Bone marrow (tissue), 2 donors: ENCODE results near the gene TPSD1.
"Not testable (repeated sequence)": the region's sequence is repeated elsewhere in the genome, so short reads cannot be mapped to it uniquely, and the experiment has no call there.

Experiments
- DNase-seq, 2 donors: peaks; one replicate each; lab custom pipeline; 2025; lab: John Stamatoyannopoulos, UW

TPSD1 gene

DNA sequence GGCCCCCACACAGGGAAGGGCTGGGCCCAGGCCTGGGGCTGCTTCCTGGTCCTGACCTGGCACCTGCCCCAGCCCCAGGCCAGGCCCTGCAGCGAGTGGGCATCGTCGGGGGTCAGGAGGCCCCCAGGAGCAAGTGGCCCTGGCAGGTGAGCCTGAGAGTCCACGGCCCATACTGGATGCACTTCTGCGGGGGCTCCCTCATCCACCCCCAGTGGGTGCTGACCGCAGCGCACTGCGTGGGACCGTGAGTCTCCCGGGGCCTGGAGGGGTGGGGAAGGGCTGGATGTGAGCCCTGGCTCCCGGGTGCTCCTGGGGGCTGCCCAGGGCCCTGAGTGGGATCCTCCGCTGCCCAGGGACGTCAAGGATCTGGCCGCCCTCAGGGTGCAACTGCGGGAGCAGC is 14.8 kb upstream of the TPSD1 start:
- not testable (repeated sequence) for DNase-seq

- not testable (repeated sequence) for DNase-seq
These were observed 12.5 kb upstream of the TPSD1 start for GRCh38 chr16:1243363-1243762.

- not testable (repeated sequence) for DNase-seq
These were observed 11.7 kb upstream of the TPSD1 start for GRCh38 chr16:1243907-1244850.

DNA sequence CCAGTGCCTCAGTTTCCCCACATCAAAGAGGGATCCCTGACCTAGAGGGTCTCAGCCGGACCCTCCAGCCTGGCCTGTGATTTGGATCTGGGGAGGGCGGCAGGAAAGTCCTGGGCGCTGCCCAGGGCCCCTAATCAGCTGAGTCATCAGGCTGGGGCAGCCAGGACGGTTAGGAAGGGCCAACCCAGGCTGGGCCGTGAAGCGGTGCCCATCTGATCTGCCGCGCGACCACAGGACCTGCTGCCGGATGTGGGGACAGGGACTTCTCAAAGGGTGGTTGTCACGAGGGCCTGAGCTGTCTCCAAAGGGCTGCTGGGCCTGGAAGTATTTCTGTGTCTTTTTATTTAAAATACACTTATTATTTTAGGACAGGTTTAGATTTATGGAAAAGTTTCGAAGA is 11.0 kb upstream of the TPSD1 start:
- no peak for DNase-seq

- DNase-seq = no peak
These were observed 10.3 kb upstream of the TPSD1 start for GRCh38 chr16:1245452-1246020.

GRCh38 chr16:1247903-1248537 is 7.8 kb upstream of the TPSD1 start:
- DNase-seq = not testable (repeated sequence)

- DNase-seq = not testable (repeated sequence)
These were observed 6.7 kb upstream of the TPSD1 start for GRCh38 chr16:1249031-1249755.

DNA sequence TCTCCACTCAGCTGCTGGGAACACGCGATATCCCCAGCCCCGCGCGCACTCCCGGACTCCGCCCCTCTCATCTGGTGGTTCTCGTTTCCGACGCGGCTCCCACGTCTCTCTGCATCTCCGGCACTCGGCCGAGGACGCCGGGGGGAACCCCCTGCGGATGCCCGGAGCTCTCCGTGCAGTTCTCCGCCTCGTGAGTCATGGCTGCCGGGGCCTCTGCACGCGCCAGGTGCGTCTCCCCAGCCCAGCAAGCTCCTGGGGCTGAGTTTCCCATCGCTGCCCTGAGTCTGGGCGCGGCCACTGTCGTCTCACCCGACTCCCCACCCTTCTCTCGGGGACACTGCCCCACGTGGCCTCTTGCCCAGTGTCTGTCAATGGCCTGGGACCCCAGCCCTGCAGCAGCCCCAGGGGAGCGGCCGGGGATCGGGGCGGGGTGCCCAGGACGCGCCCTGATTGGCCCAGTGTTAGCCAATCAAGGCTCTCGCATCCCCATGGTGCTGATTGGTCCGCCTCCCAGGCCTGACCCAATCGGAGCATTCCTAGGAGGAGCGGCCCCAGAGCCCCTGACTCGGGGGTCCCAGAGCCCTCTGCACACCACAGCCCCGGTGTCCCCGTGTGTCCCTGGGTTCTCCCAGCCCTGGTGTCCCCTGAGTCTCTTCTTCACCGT is 2.0 kb upstream of the TPSD1 start:
- DNase-seq = not testable (repeated sequence)

DNA sequence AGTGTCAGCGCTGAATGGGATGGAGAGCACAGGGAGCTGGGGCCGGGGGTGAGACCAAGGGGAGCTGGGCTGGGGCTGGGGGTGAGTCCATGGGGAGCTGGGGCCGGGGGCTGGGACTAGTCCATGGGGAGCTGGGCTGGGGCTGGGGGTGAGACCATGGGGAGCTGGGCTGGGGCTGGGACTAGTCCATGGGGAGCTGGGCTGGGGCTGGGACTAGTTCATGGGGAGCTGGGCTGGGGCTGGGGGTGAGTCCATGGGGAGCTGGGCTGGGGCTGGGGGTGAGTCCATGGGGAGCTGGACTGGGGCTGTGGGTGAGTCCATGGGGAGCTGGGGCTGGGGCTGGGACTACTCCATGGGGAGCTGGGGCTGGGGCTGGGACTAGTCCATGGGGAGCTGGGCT is 1.0 kb upstream of the TPSD1 start:
- not testable (repeated sequence) for DNase-seq

DNA sequence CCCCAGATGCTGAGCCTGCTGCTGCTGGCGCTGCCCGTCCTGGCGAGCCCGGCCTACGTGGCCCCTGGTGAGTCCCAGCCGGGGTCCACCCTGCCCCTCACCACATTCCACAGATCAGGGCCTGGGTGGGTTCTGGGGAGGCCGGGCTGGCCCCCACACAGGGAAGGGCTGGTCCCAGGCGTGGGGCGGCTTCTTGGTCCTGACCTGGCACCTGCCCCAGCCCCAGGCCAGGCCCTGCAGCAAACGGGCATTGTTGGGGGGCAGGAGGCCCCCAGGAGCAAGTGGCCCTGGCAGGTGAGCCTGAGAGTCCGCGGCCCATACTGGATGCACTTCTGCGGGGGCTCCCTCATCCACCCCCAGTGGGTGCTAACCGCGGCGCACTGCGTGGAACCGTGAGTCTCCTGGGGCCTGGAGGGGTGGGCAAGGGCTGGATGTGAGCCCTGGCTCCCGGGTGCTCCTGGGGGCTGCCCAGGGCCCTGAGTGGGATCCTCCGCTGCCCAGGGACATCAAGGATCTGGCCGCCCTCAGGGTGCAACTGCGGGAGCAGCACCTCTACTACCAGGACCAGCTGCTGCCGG is 516 bp downstream of the TPSD1 start:
- DNase-seq = not testable (repeated sequence)

- no peak for DNase-seq
These were observed 1.0 kb downstream of the TPSD1 start for GRCh38 chr16:1256874-1257322.

- no peak for DNase-seq
These were observed 1.8 kb downstream of the TPSD1 start for GRCh38 chr16:1257561-1258224.

DNA sequence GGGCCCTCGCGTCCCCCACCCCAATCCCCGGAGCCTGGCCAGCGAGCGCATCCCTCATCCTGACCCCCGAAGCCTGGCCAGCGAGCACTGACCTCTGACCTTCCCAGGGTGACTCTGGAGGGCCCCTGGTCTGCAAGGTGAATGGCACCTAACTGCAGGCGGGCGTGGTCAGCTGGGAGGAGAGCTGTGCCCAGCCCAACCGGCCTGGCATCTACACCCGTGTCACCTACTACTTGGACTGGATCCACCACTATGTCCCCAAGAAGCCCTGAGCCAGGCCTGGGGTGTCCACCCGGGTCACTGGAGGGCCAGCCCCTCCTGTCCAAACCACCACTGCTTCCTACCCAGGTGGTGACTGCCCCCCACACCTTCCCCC is 2.3 kb downstream of the TPSD1 start:
- no peak for DNase-seq

DNA sequence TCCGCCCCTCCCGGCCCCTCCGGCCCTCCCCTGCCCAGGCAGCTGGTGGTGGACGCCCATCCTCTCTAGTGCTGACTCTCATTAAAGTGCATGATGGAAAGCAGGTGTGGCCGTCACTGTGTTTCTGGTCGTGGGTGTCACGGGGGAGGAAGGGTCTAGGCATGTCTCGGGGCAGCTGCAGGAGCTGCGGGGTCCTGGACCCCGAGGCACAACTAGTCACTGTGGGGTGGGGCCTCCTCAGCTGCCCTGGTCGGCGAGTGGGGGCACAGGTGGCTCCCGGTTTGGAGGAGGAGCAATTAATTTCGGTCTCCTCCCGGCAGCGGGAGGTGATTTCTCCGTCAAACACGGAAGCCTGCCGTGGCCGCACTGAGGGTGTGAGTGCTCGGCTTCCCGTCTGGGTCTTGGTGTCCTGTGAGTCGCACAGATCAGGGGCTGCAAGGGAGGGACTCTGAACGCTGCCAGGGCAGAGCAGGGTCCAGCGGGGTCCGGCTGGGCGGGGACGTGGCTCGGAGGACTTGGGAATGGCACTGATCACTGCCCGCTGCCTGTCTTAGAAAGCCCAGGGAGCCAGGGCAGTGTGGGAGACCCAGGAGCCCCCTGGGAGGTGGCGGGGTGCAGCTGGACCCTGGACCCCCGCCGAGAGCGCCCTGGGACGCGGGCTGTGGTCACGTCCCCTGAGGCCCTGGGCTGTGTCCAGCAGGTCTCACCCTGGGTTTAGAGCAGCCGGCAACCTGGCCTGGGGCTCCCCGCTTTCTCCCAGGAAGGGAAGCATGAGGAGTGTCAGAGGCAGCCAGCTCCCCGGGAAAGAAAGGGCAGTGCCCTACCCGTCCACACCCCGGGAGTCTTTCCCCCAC is 3.3 kb downstream of the TPSD1 start:
- DNase-seq = no peak

DNA sequence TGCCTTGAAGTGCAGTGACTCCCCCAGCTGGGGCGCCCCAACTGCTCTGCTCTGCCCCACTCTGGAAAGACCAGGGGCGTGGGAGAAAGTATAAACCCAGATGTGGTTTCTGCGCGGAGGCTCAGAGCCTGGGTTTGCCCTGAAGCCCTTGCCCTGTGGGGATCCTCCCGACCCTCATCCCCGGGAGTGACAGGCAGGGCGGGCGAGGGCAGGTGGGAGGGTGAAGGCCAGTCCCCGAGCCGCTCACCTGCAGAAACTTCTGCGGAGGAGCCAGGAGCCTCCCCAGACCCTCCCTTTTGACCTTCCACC is 3.8 kb downstream of the TPSD1 start:
- DNase-seq = no peak

DNA sequence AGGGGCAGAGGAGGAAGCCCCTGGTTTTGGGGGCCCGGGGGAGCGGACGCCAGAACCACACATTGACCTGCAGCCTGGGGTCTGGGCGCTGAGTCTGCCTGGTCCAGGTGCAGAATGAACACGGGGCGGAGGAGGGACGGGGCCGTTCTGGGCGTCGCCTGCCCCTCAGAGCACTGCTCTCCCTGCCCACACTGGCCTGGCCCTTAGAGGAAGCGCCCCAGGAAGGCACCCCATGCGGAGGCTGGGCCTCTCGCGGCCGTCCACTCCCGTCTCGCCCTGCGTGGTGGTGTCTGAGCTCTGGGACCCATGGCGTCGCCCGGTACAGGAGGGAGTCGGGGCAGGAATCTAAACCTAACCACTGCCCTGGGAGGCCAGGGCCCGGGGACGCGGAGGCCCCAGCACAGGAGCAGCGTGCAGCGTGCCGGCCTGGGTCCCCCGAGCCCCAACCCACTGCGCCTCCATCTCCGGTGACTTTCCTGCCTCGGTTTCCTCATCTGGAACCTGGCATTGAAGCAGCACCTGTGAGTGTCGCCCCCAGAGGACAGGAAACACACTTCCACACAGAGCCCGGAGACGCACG is 4.3 kb downstream of the TPSD1 start:
- DNase-seq = no peak

DNA sequence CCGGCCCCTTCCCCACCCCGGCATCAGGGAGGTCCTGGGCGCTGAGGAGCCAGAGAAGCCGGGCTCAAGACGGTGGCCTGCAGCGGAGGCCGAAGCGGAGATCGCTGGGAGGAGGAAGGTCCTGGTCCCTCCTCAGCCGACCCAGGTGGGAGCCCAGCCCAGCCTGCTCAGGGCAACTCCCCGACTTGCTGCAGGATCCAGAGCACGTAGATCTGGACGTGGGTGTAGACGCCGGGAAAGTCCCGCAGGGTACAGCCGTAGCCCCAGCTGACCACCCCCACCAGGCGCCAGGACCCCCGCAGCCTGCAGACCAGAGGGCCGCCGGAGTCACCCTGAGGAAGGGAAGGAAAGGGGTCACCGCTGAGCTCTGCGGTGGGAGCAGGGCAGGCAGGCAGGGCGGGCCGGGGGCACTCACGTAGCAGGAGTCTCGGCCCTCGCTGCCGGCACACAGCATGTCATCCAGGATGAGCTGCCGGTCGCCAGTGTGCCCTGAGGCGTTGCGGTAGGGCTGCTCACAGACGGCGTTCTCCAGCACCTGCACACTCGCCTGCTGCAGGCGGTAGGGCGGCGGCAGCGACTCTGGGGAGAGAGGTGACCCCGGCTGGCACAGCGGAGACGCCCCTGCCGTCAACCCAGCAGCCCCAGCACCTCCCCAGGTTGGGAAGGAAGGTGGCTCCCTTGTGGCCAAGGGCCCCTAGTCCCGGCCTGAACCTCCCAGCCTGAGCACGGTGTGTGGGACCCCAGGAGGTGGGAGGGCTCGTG is 5.4 kb downstream of the TPSD1 start:
- no peak for DNase-seq

DNA sequence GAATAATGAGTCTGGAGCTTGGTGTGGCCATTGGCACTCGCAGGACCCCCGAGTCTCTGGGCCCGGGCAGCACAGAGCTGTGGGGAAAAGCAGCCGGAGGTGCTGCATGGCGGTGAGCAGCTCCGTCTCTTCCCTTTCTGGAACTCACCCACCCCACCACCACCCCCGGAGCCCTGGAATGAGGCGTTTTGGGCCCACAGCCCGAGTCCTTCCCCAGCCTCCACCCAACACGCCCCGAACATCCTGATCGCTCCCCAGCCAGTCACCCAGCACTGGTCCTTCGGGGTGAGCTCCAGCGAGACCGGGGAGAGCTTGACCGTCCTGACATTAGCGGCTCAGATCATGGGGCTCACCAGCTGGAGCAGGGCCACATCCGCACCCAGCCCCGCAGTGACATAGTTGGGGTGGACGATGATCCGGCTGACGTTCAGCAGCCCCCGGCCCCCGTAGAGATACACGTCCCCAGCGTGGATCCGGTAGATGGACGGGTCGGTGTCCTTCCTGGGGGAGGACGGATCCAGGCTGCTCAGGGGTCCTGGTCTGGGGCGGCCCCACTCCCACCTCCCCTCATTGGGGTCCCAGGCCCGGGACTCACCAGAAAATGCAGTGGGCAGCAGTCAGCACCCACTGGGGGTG is 6.5 kb downstream of the TPSD1 start:
- DNase-seq = no peak
